GM19452 (cell line): ENCODE data around the gene MTX2.
"Not testable (repeated sequence)": the region's sequence is repeated elsewhere in the genome, so short reads cannot be mapped to it uniquely, and the experiment has no call there.

Source experiments
- ATAC-seq: cut with Tn5 transposase; IDR thresholded peaks from one replicate; pipeline ENCODE4 v1.9.1; 2021; ENCODE audit not compliant: unreplicated experiment

MTX2 gene

GRCh38 chr2:176284461-176285049 lies 15.3 kb downstream of the MTX2 start:
- no peak for ATAC-seq

GRCh38 chr2:176285321-176285720 lies 16.1 kb downstream of the MTX2 start:
- ATAC-seq: no peak

DNA sequence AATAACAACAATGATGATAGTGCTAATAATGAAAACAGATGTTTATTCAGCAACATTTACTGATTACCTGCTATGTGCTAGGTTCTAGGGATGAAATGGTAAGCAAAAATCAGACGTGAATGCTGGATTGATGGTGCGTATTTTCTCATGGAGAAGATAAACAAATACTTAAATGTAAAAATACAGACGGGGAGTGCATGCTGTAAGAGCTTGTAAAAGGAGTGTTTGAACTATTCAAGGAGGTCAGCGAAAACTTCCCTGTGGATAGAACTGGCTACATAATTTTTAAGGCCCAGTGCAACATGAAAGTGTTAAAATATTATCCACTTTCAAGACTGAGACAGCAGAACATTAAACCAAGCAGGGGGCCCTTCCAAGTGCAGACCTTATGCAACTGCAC lies 22.1 kb downstream of the MTX2 start:
- ATAC-seq: no peak

- ATAC-seq: peak; percentile 83
These were observed 22.6 kb downstream of the MTX2 start for GRCh38 chr2:176291809-176292283.

GRCh38 chr2:176292608-176293007 lies 23.4 kb downstream of the MTX2 start:
- no peak for ATAC-seq

DNA sequence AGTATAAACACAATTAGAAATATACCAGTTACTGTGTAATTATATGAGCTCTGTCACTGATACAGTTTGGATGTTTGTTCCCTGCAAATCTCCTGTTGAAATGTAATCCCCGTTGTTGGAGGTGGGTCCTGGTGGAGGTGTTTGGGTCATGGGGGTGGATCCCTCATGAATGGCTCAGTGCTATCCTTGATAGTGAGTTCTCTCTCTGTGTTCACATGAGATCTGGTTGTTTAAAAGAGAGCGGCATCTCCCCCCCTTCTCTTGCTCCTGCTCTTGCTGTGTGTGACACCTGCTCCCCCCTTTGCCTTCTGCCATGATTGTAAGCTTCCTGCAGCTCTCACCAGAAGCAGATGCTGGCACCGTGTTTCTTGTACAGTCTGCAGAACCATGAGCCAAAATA lies 24.1 kb downstream of the MTX2 start:
- ATAC-seq: no peak

- no peak for ATAC-seq
These were observed 27.8 kb downstream of the MTX2 start for GRCh38 chr2:176297067-176297466.

DNA sequence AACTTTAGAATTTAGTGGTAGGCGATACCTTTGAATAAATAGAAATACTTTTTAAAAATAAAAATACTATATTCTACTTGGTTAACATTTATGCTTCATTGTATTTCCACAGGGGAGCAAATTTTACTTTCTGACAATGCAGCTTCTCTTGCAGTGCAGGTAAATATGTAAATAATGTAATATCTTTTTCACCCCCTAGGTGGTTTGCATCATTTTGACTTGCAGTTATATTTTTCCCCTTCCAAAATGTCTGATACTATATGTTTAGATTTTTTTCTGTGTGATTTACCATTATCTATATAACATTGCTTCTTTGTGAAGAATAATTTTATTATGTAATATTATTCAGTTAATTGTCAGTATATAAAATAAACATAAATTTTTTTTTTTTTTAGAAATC lies 28.5 kb downstream of the MTX2 start:
- no peak for ATAC-seq

DNA sequence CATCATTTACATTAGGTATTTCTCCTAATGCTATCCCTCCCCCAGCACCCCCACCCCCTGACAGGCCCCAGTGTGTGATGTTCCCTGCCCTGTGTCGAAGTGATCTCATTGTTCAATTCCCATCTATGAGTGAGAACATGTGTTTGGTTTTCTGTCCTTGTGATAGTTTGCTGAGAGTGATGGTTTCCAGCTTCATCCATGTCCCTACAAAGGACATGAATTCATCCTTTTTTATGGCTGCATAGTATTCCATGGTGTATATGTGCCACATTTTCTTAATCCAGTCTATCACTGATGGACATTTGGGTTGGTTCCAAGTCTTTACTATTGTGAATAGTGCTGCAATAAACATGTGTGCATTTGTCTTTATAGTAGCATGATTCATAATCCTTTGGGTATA lies 36.8 kb downstream of the MTX2 start:
- ATAC-seq: not testable (repeated sequence)

DNA sequence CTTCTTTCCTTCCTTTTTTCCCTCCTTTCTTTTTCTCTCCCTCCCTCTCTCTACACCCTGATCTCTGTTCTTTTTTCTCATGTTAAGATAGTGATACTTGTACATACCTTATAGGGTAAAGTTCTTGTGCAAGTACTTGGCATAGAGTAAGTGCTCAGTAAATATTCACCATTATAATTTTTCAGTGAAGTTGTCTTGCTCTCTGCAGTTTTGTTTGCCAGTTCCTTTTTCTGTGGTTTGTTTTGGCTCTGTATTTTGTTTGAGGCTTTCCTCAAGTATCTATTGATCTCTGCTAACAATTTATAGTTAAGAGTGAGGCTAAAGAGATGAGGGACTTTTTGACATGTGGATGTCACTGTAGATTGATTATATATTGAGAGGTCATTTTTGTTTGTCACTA lies 48.0 kb downstream of the MTX2 start:
- ATAC-seq: no peak

GRCh38 chr2:176317623-176318065 lies 48.4 kb downstream of the MTX2 start:
- no peak for ATAC-seq

- ATAC-seq: no peak
These were observed 52.7 kb downstream of the MTX2 start for GRCh38 chr2:176321916-176322315.

GRCh38 chr2:176324862-176325261 lies 55.6 kb downstream of the MTX2 start:
- ATAC-seq: no peak

DNA sequence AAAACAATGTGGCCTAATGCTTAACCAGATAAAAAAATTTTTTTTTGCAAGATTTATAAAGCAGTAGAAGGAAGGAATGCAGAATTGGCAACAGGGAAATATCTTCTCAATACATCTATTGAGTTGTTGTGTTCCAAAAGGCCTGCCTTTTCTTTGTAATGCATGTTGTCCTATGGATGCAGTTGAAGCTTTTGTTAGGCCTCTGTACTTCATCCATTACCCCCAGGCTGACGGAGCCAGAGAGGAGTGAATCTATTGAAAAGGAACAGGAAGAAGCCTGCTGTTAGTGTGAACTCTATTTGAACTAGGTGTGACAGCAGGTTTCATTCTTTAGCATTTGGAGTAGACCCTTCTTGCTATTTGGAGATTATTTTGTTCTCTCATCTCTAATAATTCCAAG lies 56.5 kb downstream of the MTX2 start:
- ATAC-seq: no peak

- no peak for ATAC-seq
These were observed 58.9 kb downstream of the MTX2 start for GRCh38 chr2:176328149-176328548.

DNA sequence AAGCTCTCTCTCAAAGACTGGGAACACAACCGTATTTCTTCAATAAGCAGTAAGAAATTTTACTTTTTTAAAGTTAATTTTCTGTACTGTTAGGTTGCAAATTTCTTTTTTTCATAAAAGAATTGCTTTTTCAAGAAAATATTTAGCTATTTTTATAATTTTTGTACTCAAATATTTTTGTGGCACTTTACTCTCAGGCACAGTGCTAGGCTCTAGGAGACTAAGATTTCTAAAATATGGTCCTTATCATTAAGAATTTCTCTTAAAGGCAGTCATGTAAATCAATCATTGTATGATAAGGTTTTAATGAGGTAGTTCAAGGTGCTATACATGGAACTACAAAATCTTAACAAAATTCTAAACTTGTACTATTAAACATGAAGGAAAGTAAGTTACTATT lies 61.4 kb downstream of the MTX2 start:
- no peak for ATAC-seq

DNA sequence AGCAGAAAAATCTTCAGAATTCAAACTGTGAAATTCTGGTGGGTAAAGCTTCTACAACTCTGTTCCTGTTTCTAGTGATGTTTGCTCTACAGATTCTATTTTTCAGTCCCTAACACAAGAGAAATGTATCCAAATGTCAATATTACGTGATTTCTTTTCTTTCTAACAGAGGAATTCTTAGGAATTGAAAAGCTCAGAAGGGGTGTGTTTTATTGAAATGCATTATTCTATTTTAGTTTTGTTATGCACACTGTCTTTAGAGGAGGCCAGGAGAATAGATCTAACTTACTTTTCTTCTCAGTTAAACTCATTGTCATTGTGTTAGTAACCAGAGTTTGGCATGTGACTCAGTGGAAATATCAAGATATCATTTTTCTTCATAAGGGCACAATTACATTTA lies 62.4 kb downstream of the MTX2 start:
- no peak for ATAC-seq

- no peak for ATAC-seq
These were observed 65.5 kb downstream of the MTX2 start for GRCh38 chr2:176334729-176335128.

GRCh38 chr2:176338395-176338794 lies 69.2 kb downstream of the MTX2 start:
- ATAC-seq: no peak

GRCh38 chr2:176339208-176339607 lies 70.0 kb downstream of the MTX2 start:
- ATAC-seq: no peak

- no peak for ATAC-seq
These were observed 87.0 kb downstream of the MTX2 start for GRCh38 chr2:176356251-176356650.

DNA sequence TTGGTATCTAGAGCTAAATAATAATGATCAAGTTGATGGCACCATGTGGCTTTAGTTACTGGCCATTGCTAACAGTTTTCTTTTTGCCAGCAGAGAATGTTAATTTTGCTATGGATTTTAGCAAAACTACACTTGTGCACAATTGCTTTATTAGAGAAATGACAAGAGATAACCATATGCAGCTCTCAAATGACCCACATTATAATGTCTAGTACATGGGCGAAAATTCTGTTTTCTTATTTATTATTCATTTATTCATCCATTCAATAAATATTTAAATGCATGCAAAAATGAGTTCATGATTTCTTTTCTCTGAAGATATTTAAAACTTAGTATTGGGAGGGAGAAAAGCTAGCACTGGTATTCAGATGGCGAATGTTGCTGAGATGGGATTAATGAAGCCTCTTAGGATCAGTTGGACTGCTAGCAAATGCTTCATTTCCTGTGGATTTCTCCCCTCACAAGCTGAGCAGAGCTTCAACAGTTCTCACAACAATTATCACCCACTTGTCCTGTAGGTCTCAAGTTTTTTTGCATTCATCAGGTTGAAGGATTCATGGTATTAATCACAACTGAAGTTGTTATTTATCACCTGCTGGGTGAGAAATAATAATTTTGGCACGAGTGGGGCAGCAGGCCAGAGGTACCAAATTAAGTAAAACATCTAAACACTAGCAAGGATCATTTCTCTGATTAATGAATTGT lies 95.2 kb downstream of the MTX2 start:
- no peak for ATAC-seq

GRCh38 chr2:176368349-176368748 lies 99.1 kb downstream of the MTX2 start:
- no peak for ATAC-seq
